GM06990 (cell line): ENCODE results near the gene RDH16.

ENCODE experiments used
- DNase-seq: peaks from one replicate; pipeline ENCODE4 v3.0.0-alpha.2; 2011; ENCODE audit not compliant: insufficient read length; ENCODE audit errors: extremely low read depth
- H3K27me3 ChIP-seq: replicated peaks from 2 replicates; pipeline ENCODE4 v1.6.0; 2011; ENCODE audit warnings: low read length; ENCODE audit not compliant: control insufficient read depth, insufficient read depth
- H3K36me3 ChIP-seq: 2 replicates; pipeline ENCODE4 v1.5.1; 2011; ENCODE audit warnings: low read length; ENCODE audit not compliant: control insufficient read depth, insufficient read depth
- H3K4me3 ChIP-seq: replicated peaks from 2 replicates; pipeline ENCODE4 v1.5.1; 2011; ENCODE audit warnings: low read depth, mild to moderate bottlenecking, control low read depth, low read length
- CTCF ChIP-seq: IDR thresholded peaks from 2 replicates; pipeline ENCODE4 v1.5.1; 2011; ENCODE audit warnings: low read length, control low read depth, mild to moderate bottlenecking, inconsistent platforms; ENCODE audit not compliant: insufficient read depth, poor library complexity, severe bottlenecking

The RDH16 gene

GRCh38 chr12:56930241-56930640, 27.2 kb downstream of the RDH16 start:
- TF ChIP-seq CTCF, result no peak
- no peaks in the 10 kb centered on the region for H3K36me3 ChIP-seq
- DNase-seq, result no peak
- H3K4me3 ChIP-seq, result no peak overlapping the region
- no peaks in the 10 kb centered on the region; the same call in 1 of the 2 replicates for H3K27me3 ChIP-seq

DNA sequence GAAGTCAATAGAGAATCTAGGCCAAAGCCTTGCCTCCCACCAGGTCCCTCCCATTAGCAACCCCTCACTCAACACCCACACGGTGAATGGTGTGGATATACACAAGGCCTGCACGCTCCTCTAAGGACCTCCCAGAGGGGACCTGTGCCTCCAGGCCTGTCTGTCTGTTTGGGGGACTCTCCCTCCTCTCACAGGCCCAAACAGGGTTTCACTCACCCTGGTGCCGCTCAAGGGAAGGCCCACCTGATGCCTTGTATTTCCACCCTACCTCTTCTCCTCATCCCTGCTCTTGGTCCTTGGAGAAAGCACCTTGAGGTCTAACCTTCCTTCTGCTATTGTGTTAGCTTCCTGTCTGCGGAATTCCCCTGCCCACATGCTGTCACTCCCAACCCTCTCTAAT, 27.6 kb downstream of the RDH16 start:
- Histone ChIP-seq H3K27me3 (no peaks in the 10 kb centered on the region; the same call in 1 of the 2 replicates), H3K4me3 (no peak overlapping the region), H3K36me3 (no peaks in the 10 kb centered on the region)
- no peak for TF ChIP-seq CTCF
- no peak for DNase-seq

- no peak for TF ChIP-seq CTCF
- DNase-seq, result no peak
- Histone ChIP-seq H3K27me3 (no peaks in the 10 kb centered on the region; the same call in 1 of the 2 replicates), H3K4me3 (no peak overlapping the region), H3K36me3 (no peaks in the 10 kb centered on the region)
Observed at GRCh38 chr12:56928262-56928661, 29.1 kb downstream of the RDH16 start.

- no peaks in the 10 kb centered on the region; the same call in 1 of the 2 replicates for H3K27me3 ChIP-seq
- no peaks in the 10 kb centered on the region for H3K36me3 ChIP-seq
- no peak for TF ChIP-seq CTCF
- no peak for DNase-seq
- no peak overlapping the region for H3K4me3 ChIP-seq
Observed at GRCh38 chr12:56927281-56927680, 30.1 kb downstream of the RDH16 start.

- DNase-seq, result no peak
- no peak overlapping the region for H3K4me3 ChIP-seq
Observed at GRCh38 chr12:56922031-56922430, 35.4 kb downstream of the RDH16 start.

More at GRCh38 chr12:56922031-56922430, 35.4 kb downstream of the RDH16 start:
- H3K36me3 ChIP-seq, result no peaks in the 10 kb centered on the region
- TF ChIP-seq CTCF, result no peak
- H3K27me3 ChIP-seq, result no peaks in the 10 kb centered on the region; the same call in 1 of the 2 replicates
